HCT116 (cell line): ENCODE data around the gene SIVA1. TPM values are rescaled to one million over a fixed set of nuclear protein-coding genes. Genes with fewer than 3 reads are reported as not detected.

Experiments
- ATAC-seq: fragments of 200-7000 bp; cut with Tn5 transposase; 2 replicates; pipeline ENCODE4 v1.9.1; 2020; ENCODE audit warnings: mild to moderate bottlenecking, moderate library complexity
- BruUV-seq: library from RNA; stranded (reverse); fragments of 400-500 nt; replicated peaks from 2 replicates; lab custom pipeline; 2021; lab: Mats Ljungman, UMichigan
- CTCF ChIA-PET: fragments of 300-600 bp; sonication (Branson Sonifier 250); formaldehyde crosslinking; loops from one replicate; lab custom pipeline; 2021; ENCODE audit warnings: antibody characterized with exemption; lab: Charles Lee
- POLR2A ChIA-PET: fragments of 300-600, 350-600 bp; sonication (Branson Sonifier 250); formaldehyde crosslinking; loops from one replicate; lab custom pipeline; 2021; ENCODE audit warnings: antibody characterized with exemption; lab: Charles Lee
- RAD21 ChIA-PET, 2 experiments: fragments of 300-600 bp; sonication (Branson Sonifier 250); formaldehyde crosslinking; loops; one replicate each; lab custom pipeline; 2023; ENCODE audit warnings: low total read pairs in 2 of 2; ENCODE audit not compliant: uncharacterized antibody in 2 of 2, unreplicated experiment in 2 of 2, low non-redundant PET in 1 of 2; lab: Charles Lee
- DNase-seq: peaks from one replicate; pipeline ENCODE4 v3.0.0-alpha.2; 2010; ENCODE audit warnings: low read depth, low spot score
- H2AFZ ChIP-seq: fragments of 200-600 bp; shearing (Covaris generic), sonication (generic); 2 replicates; pipeline ENCODE4 v1.6.1; 2017; ENCODE audit warnings: low read depth, mixed run types, mixed read lengths, antibody characterized with exemption, low read length; ENCODE audit not compliant: poor library complexity, severe bottlenecking
- H3K27ac ChIP-seq: 2 replicates; pipeline ENCODE4 v1.5.1; 2012; ENCODE audit warnings: low read depth, low read length
- H3K27me3 ChIP-seq: fragments of 200-600 bp; sonication (generic); 2 replicates; pipeline ENCODE4 v1.6.1; 2016; ENCODE audit warnings: mixed run types, low read length, mixed read lengths; ENCODE audit not compliant: insufficient read depth
- H3K36me3 ChIP-seq, 2 experiments: fragments of 200-500 bp in 1 of 2; fragments of 200-600 bp in 1 of 2; sonication (Bioruptor generic) in 1 of 2; sonication (generic) in 1 of 2; 2 replicates each; pipeline versions ENCODE4 v1.5.1 to v1.6.1; 2014 to 2016; ENCODE audit warnings: low read length in 2 of 2, inconsistent platforms in 1 of 2, mixed read lengths in 1 of 2, mixed run types in 1 of 2; ENCODE audit not compliant: insufficient read depth in 2 of 2, control insufficient read depth in 1 of 2
- H3K4me1 ChIP-seq, 2 experiments: fragments of 200-600 bp in 1 of 2; sonication (generic) in 1 of 2; 2 replicates each; pipeline versions ENCODE4 v1.5.1 to v1.6.1; 2012 to 2017; ENCODE audit warnings: low read length in 2 of 2, inconsistent platforms in 1 of 2, mild to moderate bottlenecking in 1 of 2, mixed read lengths in 1 of 2, mixed run types in 1 of 2, moderate library complexity in 1 of 2; ENCODE audit not compliant: insufficient read depth in 2 of 2, control insufficient read depth in 1 of 2
- H3K4me2 ChIP-seq: fragments of 200-600 bp; sonication (generic); 2 replicates; pipeline ENCODE4 v1.6.1; 2017; ENCODE audit warnings: mixed run types, low read length, mixed read lengths
- H3K4me3 ChIP-seq, 2 experiments: fragments of 200-600 bp in 1 of 2; sonication (generic) in 1 of 2; replicated peaks in 1 of 2; 2 replicates each; pipeline ENCODE4 v1.5.1; 2011 to 2016; ENCODE audit warnings: low read length in 2 of 2, control low read depth in 1 of 2, low read depth in 1 of 2, mild to moderate bottlenecking in 1 of 2, mixed read lengths in 1 of 2, mixed run types in 1 of 2
- H3K79me2 ChIP-seq: fragments of 200-600 bp; sonication (generic); 2 replicates; pipeline ENCODE4 v1.6.1; 2017; ENCODE audit warnings: mild to moderate bottlenecking, mixed run types, low read length, moderate library complexity, mixed read lengths; ENCODE audit not compliant: insufficient read depth
- H3K9ac ChIP-seq: fragments of 200-600 bp; sonication (generic); 2 replicates; pipeline ENCODE4 v1.6.1; 2016; ENCODE audit warnings: low read length, mixed read lengths
- H3K9me2 ChIP-seq: fragments of 200-600 bp; sonication (generic), shearing (Covaris generic); 2 replicates; pipeline ENCODE4 v1.6.1; 2017; ENCODE audit warnings: mixed run types, mild to moderate bottlenecking, moderate library complexity; ENCODE audit not compliant: insufficient read depth
- H3K9me3 ChIP-seq, 2 experiments: fragments of 200-500 bp in 1 of 2; fragments of 200-600 bp in 1 of 2; sonication (Bioruptor generic) in 1 of 2; sonication (generic) in 1 of 2; 2 replicates each; pipeline ENCODE4 v1.6.1; 2014 to 2017; ENCODE audit warnings: low read length in 2 of 2, mixed read lengths in 2 of 2, inconsistent platforms in 1 of 2, low read depth in 1 of 2, mild to moderate bottlenecking in 1 of 2, mixed run types in 1 of 2, moderate library complexity in 1 of 2; ENCODE audit not compliant: control insufficient read depth in 1 of 2, insufficient read depth in 1 of 2
- H4K20me1 ChIP-seq: fragments of 200-600 bp; sonication (generic), shearing (Covaris generic); 2 replicates; pipeline ENCODE4 v1.6.1; 2017; ENCODE audit warnings: mixed run types, mild to moderate bottlenecking, moderate library complexity; ENCODE audit not compliant: insufficient read depth
- CBX3 ChIP-seq: IDR thresholded peaks from 2 replicates; pipeline ENCODE4 v1.6.1; 2012; ENCODE audit warnings: low read depth
- CEBPB ChIP-seq: IDR thresholded peaks from 2 replicates; pipeline ENCODE4 v1.6.1; 2012; ENCODE audit warnings: low read depth
- ELF1 ChIP-seq: IDR thresholded peaks from 2 replicates; pipeline ENCODE4 v1.6.1; 2012; ENCODE audit warnings: low read depth, borderline replicate concordance
- EZH2 ChIP-seq: fragments of 200-600 bp; sonication (generic); IDR thresholded peaks from 2 replicates; pipeline ENCODE4 v1.6.1; 2017; ENCODE audit warnings: antibody characterized with exemption, mixed run types
- EZH2phosphoT487 ChIP-seq: fragments of 200-600 bp; IDR thresholded peaks from 2 replicates; pipeline ENCODE4 v1.6.1; 2018; ENCODE audit warnings: antibody characterized with exemption, borderline replicate concordance
- FOSL1 ChIP-seq: IDR thresholded peaks from 2 replicates; pipeline ENCODE4 v1.6.1; 2012; ENCODE audit warnings: low read depth
- JUND ChIP-seq: IDR thresholded peaks from 2 replicates; pipeline ENCODE4 v1.6.1; 2012
- POLR2A ChIP-seq: IDR thresholded peaks from 2 replicates; pipeline ENCODE4 v1.7.0; 2011; ENCODE audit warnings: borderline replicate concordance; ENCODE audit not compliant: insufficient read depth, insufficient read length; ENCODE audit errors: extremely low read depth
- POLR2AphosphoS5 ChIP-seq: IDR thresholded peaks from 2 replicates; pipeline ENCODE4 v1.6.1; 2011; ENCODE audit warnings: mild to moderate bottlenecking, low read depth, low read length, moderate library complexity
- RAD21 ChIP-seq: IDR thresholded peaks from 2 replicates; pipeline ENCODE4 v1.6.1; 2012; ENCODE audit warnings: low read depth, mild to moderate bottlenecking
- SIN3A ChIP-seq: IDR thresholded peaks from 2 replicates; pipeline ENCODE4 v1.6.1; 2012; ENCODE audit warnings: low read depth
- SRF ChIP-seq: IDR thresholded peaks from 2 replicates; pipeline ENCODE4 v1.6.1; 2012; ENCODE audit warnings: low read depth
- TCF7L2 ChIP-seq: IDR thresholded peaks from 2 replicates; pipeline ENCODE4 v1.7.0; 2011; ENCODE audit warnings: borderline replicate concordance, inconsistent platforms; ENCODE audit not compliant: insufficient read depth, insufficient read length; ENCODE audit errors: extremely low read depth
- YY1 ChIP-seq: IDR thresholded peaks from 2 replicates; pipeline ENCODE4 v1.6.1; 2011; ENCODE audit warnings: low read length, low read depth, moderate library complexity, mild to moderate bottlenecking; ENCODE audit not compliant: insufficient replicate concordance; ENCODE audit errors: extremely low read depth
- ZFX ChIP-seq: fragments of 450-650 bp; IDR thresholded peaks from 2 replicates; pipeline ENCODE4 v1.6.1; 2017
- ZNF274 ChIP-seq: fragments of 200-500 bp; sonication (Bioruptor generic); IDR thresholded peaks from 2 replicates; pipeline ENCODE4 v1.6.1; 2014; ENCODE audit warnings: mild to moderate bottlenecking, low read depth, low read length, inconsistent platforms
- intact Hi-C: fragments of 100-400 bp; cut with micrococcal nuclease; formaldehyde crosslinking; loops from 2 replicates; pipeline ENCODE4 v1.10.0; 2022
- total RNA-seq: library from RNA; stranded (reverse); gene quantifications from one replicate; pipeline ENCODE4 v1.2.1, GENCODE V29; 2021; ENCODE audit not compliant: unreplicated experiment
- TF ChIP-seq, protein P1 (sequence below): IDR thresholded peaks from 2 replicates; pipeline ENCODE4 v1.6.1; 2012
- TF ChIP-seq, protein P2 (sequence below): IDR thresholded peaks from 2 replicates; pipeline ENCODE4 v1.6.1; 2012; ENCODE audit warnings: low read depth
- TF ChIP-seq, protein P3 (sequence below): IDR thresholded peaks from 2 replicates; pipeline ENCODE4 v1.6.1; 2012
- TF ChIP-seq, protein P4 (sequence below), 3 experiments: fragments of 200-600 bp in 1 of 3; sonication (generic) in 1 of 3; IDR thresholded peaks in 2 of 3; conservative IDR thresholded peaks in 1 of 3; 2 replicates each; pipeline ENCODE4 v1.5.1; 2012 to 2017; ENCODE audit warnings: low read depth in 2 of 3, low read length in 2 of 3, antibody characterized with exemption in 1 of 3, borderline replicate concordance in 1 of 3, control low read depth in 1 of 3, mild to moderate bottlenecking in 1 of 3, mixed read lengths in 1 of 3, mixed run types in 1 of 3, moderate library complexity in 1 of 3; ENCODE audit not compliant: insufficient read depth in 1 of 3

Gene SIVA1
- total RNA-seq, 1 experiment from 2014 or later = 141 TPM

DNA sequence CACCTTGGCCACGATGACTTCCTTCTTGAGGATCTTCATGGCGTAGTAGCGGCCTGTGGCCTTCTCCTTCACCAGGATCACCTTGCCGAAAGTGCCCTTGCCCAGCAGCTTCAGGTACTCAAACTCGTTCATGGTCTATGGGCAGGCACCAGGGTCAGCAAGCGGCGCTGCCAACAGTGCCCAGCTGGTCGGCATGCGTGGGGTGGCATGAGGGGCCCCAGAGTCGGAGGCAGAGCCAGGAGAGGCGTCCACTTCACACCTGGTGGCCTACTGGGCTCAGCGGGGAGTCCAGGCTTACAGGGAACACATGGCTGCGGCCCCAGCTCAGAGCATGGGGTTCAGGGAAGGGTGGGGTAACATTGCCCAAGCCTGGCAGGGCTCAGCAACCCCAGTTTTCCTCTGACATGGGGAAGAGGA, 22.1 kb downstream of the SIVA1 start:
- CTCF ChIA-PET = no interaction called here

More for the DNA sequence above, 22.1 kb downstream of the SIVA1 start:
- TF ChIP-seq ZFX (no peak), RAD21 (no peak), YY1 (no peak), EZH2 (no peak), SIN3A (no peak), CEBPB (no peak), FOSL1 (no peak), ZNF274 (no peak), POLR2AphosphoS5 (no peak), JUND (no peak), EZH2phosphoT487 (no peak), ELF1 (no peak), SRF (no peak), TCF7L2 (no peak), CBX3 (no peak), POLR2A (no peak)
- TF ChIP-seq, protein P1, sequence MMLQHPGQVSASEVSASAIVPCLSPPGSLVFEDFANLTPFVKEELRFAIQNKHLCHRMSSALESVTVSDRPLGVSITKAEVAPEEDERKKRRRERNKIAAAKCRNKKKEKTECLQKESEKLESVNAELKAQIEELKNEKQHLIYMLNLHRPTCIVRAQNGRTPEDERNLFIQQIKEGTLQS = no peak
- TF ChIP-seq, protein P2, sequence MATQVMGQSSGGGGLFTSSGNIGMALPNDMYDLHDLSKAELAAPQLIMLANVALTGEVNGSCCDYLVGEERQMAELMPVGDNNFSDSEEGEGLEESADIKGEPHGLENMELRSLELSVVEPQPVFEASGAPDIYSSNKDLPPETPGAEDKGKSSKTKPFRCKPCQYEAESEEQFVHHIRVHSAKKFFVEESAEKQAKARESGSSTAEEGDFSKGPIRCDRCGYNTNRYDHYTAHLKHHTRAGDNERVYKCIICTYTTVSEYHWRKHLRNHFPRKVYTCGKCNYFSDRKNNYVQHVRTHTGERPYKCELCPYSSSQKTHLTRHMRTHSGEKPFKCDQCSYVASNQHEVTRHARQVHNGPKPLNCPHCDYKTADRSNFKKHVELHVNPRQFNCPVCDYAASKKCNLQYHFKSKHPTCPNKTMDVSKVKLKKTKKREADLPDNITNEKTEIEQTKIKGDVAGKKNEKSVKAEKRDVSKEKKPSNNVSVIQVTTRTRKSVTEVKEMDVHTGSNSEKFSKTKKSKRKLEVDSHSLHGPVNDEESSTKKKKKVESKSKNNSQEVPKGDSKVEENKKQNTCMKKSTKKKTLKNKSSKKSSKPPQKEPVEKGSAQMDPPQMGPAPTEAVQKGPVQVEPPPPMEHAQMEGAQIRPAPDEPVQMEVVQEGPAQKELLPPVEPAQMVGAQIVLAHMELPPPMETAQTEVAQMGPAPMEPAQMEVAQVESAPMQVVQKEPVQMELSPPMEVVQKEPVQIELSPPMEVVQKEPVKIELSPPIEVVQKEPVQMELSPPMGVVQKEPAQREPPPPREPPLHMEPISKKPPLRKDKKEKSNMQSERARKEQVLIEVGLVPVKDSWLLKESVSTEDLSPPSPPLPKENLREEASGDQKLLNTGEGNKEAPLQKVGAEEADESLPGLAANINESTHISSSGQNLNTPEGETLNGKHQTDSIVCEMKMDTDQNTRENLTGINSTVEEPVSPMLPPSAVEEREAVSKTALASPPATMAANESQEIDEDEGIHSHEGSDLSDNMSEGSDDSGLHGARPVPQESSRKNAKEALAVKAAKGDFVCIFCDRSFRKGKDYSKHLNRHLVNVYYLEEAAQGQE = no peak
- TF ChIP-seq, protein P3, sequence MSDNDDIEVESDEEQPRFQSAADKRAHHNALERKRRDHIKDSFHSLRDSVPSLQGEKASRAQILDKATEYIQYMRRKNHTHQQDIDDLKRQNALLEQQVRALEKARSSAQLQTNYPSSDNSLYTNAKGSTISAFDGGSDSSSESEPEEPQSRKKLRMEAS = no peak
- TF ChIP-seq, protein P4, sequence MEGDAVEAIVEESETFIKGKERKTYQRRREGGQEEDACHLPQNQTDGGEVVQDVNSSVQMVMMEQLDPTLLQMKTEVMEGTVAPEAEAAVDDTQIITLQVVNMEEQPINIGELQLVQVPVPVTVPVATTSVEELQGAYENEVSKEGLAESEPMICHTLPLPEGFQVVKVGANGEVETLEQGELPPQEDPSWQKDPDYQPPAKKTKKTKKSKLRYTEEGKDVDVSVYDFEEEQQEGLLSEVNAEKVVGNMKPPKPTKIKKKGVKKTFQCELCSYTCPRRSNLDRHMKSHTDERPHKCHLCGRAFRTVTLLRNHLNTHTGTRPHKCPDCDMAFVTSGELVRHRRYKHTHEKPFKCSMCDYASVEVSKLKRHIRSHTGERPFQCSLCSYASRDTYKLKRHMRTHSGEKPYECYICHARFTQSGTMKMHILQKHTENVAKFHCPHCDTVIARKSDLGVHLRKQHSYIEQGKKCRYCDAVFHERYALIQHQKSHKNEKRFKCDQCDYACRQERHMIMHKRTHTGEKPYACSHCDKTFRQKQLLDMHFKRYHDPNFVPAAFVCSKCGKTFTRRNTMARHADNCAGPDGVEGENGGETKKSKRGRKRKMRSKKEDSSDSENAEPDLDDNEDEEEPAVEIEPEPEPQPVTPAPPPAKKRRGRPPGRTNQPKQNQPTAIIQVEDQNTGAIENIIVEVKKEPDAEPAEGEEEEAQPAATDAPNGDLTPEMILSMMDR (IDR thresholded peaks at IDR 0.05 in 2 of 3, conservative IDR thresholded peaks at IDR 0.05 in 1 of 3; ENCODE audit: borderline replicate concordance in 1 of 3, insufficient read depth in 1 of 3, low read depth in 2 of 3, low read length in 2 of 3) = no peak
- ChIA-PET RAD21 (no interaction called here), POLR2A (no interaction called here)
- Histone ChIP-seq H3K27ac (no peak overlapping the region), H3K4me3 (no peak overlapping the region), H3K27me3 (no peaks in the 10 kb centered on the region), H3K4me2 (no peak overlapping the region), H3K36me3 (peaks cover 2 to 46% of the 10 kb centered on the region in 2 experiments; a peak in 3 of 4 replicates), H3K9ac (no peak overlapping the region), H2AFZ (no peak overlapping the region), H4K20me1 (no peaks in the 10 kb centered on the region), H3K9me2 (no peaks in the 10 kb centered on the region), H3K9me3 (peaks cover 0 to 11% of the 10 kb centered on the region in 2 experiments; a peak in 2 of 4 replicates), H3K4me1 (no peaks in the 10 kb centered on the region; a peak in 1 of 4 replicates), H3K79me2 (no peaks in the 10 kb centered on the region; the same call in 1 of the 2 replicates)
- ATAC-seq (no peak), DNase-seq (no peak)
- BruUV-seq = no TSS peak
- intact Hi-C loops = no loop called here
